Measurements from ENCODE around the gene RER1. TPM values are rescaled to one million over a fixed set of nuclear protein-coding genes. Genes with fewer than 3 reads are reported as not detected.

The RER1 gene
- polyA plus RNA-seq, 1 donor from 2014 or later, result 58.7 TPM

DNA sequence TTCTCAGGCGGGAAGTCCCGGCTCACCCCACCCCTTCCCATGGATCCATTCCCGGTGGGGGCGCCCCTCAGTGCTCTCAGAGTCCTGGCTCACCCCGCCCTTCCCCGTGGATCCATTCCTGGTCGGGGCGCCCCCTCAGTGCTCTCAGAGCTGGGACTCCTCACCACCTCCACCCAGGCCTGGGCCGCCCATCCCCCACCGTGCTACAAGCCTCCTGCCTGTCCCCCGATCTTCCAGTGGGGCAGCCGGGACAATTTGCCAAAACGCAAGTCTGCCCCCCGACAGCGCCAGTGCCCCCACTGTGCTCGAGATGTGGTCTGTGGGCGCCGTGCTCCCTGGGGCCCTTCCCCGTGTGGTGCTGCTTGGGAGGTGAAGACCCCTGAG is 61.3 kb downstream of the RER1 start:
- TF ChIP-seq, protein P1, sequence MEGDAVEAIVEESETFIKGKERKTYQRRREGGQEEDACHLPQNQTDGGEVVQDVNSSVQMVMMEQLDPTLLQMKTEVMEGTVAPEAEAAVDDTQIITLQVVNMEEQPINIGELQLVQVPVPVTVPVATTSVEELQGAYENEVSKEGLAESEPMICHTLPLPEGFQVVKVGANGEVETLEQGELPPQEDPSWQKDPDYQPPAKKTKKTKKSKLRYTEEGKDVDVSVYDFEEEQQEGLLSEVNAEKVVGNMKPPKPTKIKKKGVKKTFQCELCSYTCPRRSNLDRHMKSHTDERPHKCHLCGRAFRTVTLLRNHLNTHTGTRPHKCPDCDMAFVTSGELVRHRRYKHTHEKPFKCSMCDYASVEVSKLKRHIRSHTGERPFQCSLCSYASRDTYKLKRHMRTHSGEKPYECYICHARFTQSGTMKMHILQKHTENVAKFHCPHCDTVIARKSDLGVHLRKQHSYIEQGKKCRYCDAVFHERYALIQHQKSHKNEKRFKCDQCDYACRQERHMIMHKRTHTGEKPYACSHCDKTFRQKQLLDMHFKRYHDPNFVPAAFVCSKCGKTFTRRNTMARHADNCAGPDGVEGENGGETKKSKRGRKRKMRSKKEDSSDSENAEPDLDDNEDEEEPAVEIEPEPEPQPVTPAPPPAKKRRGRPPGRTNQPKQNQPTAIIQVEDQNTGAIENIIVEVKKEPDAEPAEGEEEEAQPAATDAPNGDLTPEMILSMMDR (IDR thresholded peaks at IDR 0.05; ENCODE audit: poor library complexity, severe bottlenecking), result no peak
- TF ChIP-seq SMC3 (conservative IDR thresholded peaks at IDR 0.05; ENCODE audit: poor library complexity) (no peak), EZH2 (IDR thresholded peaks at IDR 0.05; ENCODE audit: borderline replicate concordance, insufficient read depth, low read length, poor library complexity, severe bottlenecking) (no peak), EP300 (conservative IDR thresholded peaks at IDR 0.05; ENCODE audit: poor library complexity, severe bottlenecking) (no peak), RAD21 (conservative IDR thresholded peaks at IDR 0.05) (no peak), TAF1 (IDR thresholded peaks at IDR 0.05; ENCODE audit: low read depth) (no peak), POLR2AphosphoS5 (IDR thresholded peaks at IDR 0.05) (no peak), MXI1 (conservative IDR thresholded peaks at IDR 0.05; ENCODE audit: poor library complexity, severe bottlenecking) (no peak)
- TF ChIP-seq, protein P2, sequence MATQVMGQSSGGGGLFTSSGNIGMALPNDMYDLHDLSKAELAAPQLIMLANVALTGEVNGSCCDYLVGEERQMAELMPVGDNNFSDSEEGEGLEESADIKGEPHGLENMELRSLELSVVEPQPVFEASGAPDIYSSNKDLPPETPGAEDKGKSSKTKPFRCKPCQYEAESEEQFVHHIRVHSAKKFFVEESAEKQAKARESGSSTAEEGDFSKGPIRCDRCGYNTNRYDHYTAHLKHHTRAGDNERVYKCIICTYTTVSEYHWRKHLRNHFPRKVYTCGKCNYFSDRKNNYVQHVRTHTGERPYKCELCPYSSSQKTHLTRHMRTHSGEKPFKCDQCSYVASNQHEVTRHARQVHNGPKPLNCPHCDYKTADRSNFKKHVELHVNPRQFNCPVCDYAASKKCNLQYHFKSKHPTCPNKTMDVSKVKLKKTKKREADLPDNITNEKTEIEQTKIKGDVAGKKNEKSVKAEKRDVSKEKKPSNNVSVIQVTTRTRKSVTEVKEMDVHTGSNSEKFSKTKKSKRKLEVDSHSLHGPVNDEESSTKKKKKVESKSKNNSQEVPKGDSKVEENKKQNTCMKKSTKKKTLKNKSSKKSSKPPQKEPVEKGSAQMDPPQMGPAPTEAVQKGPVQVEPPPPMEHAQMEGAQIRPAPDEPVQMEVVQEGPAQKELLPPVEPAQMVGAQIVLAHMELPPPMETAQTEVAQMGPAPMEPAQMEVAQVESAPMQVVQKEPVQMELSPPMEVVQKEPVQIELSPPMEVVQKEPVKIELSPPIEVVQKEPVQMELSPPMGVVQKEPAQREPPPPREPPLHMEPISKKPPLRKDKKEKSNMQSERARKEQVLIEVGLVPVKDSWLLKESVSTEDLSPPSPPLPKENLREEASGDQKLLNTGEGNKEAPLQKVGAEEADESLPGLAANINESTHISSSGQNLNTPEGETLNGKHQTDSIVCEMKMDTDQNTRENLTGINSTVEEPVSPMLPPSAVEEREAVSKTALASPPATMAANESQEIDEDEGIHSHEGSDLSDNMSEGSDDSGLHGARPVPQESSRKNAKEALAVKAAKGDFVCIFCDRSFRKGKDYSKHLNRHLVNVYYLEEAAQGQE (IDR thresholded peaks at IDR 0.05; ENCODE audit: borderline replicate concordance), result no peak
- Histone ChIP-seq H3K27ac (ENCODE audit: low read length) (no peak overlapping the region), H3K4me2 (ENCODE audit: low read length) (no peak overlapping the region)

DNA sequence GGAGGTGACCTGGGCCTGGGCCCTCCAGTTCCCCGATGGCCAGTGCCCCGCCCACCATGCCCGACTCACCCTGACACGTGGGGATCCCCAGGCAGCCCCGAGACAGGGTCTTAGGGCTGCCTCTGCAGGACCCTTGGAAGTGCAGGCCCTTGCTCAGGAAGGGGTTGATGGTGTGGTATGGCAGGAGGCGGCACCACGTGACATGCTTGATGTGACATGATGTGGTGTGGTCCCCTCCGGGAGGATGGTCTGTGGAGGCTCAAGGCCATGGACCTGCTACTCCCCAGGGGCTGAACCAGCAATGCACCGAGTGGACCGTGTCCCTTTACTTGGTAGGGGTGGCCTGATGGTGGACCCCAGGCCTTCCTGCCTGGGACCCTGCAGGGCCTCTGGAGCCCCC is 62.6 kb downstream of the RER1 start:
- Histone ChIP-seq H4K20me1 (ENCODE audit: insufficient read depth) (no peaks in the 10 kb centered on the region), H3K27me3 (ENCODE audit: insufficient read depth, low read depth, low read length) (no peaks in the 10 kb centered on the region), H3K79me2 (replicated peaks; ENCODE audit: insufficient read depth, low read length) (no peaks in the 10 kb centered on the region), H3K36me3 (ENCODE audit: insufficient read depth, low read length) (no peaks in the 10 kb centered on the region), H3K9me2 (ENCODE audit: insufficient read depth, low read length) (no peaks in the 10 kb centered on the region), H3K9ac (ENCODE audit: low read length) (no peak overlapping the region), H3K27ac (ENCODE audit: low read length) (no peak overlapping the region), H3K9me3 (ENCODE audit: low read length) (no peaks in the 10 kb centered on the region), H2AFZ (ENCODE audit: low read depth, low read length) (no peak overlapping the region), H3K4me3 (ENCODE audit: low read length) (no peak overlapping the region), H3K4me2 (ENCODE audit: low read length) (no peak overlapping the region), H3F3A (ENCODE audit: insufficient read depth, low read length, poor library complexity, severe bottlenecking) (no peaks in the 10 kb centered on the region)
- TF ChIP-seq, protein P1 (IDR thresholded peaks at IDR 0.05; ENCODE audit: poor library complexity, severe bottlenecking), result no peak
- TF ChIP-seq RAD21 (conservative IDR thresholded peaks at IDR 0.05), result no peak
- no peak for TF ChIP-seq SMC3 (conservative IDR thresholded peaks at IDR 0.05; ENCODE audit: poor library complexity)
- no peak for TF ChIP-seq TAF1 (IDR thresholded peaks at IDR 0.05; ENCODE audit: low read depth)
- TF ChIP-seq, protein P2 (IDR thresholded peaks at IDR 0.05; ENCODE audit: borderline replicate concordance), result no peak
- no peak for TF ChIP-seq MXI1 (conservative IDR thresholded peaks at IDR 0.05; ENCODE audit: poor library complexity, severe bottlenecking)
- no peak for TF ChIP-seq EP300 (conservative IDR thresholded peaks at IDR 0.05; ENCODE audit: poor library complexity, severe bottlenecking)

More for the DNA sequence above, 61.3 kb downstream of the RER1 start:
- peak overlapping the region; percentile 42 for H3K9ac ChIP-seq (ENCODE audit: low read length)
- H3K79me2 ChIP-seq (replicated peaks; ENCODE audit: insufficient read depth, low read length), result no peaks in the 10 kb centered on the region
- no peaks in the 10 kb centered on the region for H3K9me2 ChIP-seq (ENCODE audit: insufficient read depth, low read length)
- no peaks in the 10 kb centered on the region for H4K20me1 ChIP-seq (ENCODE audit: insufficient read depth)
- H3K4me3 ChIP-seq (ENCODE audit: low read length), result no peak overlapping the region
- H2AFZ ChIP-seq (ENCODE audit: low read depth, low read length), result no peak overlapping the region
- H3K36me3 ChIP-seq (ENCODE audit: insufficient read depth, low read length), result no peaks in the 10 kb centered on the region
- H3K27me3 ChIP-seq (ENCODE audit: insufficient read depth, low read depth, low read length), result no peaks in the 10 kb centered on the region
- H3F3A ChIP-seq (ENCODE audit: insufficient read depth, low read length, poor library complexity, severe bottlenecking), result no peaks in the 10 kb centered on the region
- H3K9me3 ChIP-seq (ENCODE audit: low read length), result no peaks in the 10 kb centered on the region
